Naive thymus-derived CD4-positive, alpha-beta T cell (primary cell): ENCODE data around the gene UBE2E3. TPM values are rescaled to one million over a fixed set of nuclear protein-coding genes. Genes with fewer than 3 reads are reported as not detected.

ENCODE experiments used
- ATAC-seq: fragments of 150-1000 bp; cut with Tn5 transposase; 2 replicates; pipeline ENCODE4 v1.10.0; 2021; ENCODE audit warnings: mild to moderate bottlenecking, moderate library complexity
- CTCF ChIA-PET: fragments of 350-600 bp; sonication (Branson Sonifier 250); formaldehyde crosslinking; loops from one replicate; lab custom pipeline; 2021; ENCODE audit warnings: antibody characterized with exemption; lab: Charles Lee
- POLR2A ChIA-PET: fragments of 350-600 bp; sonication (Branson Sonifier 250); formaldehyde crosslinking; loops from one replicate; lab custom pipeline; 2021; ENCODE audit warnings: antibody characterized with exemption, inconsistent platforms; lab: Charles Lee
- DNase-seq, 9 donors: peaks; one replicate each; pipeline versions ENCODE4 v3.0.0 to v3.0.0-alpha.2; 2020 to 2022; ENCODE audit warnings: mixed read lengths in 1 of 9
- H3K27ac ChIP-seq: one replicate; pipeline ENCODE4 v1.7.0; 2013; ENCODE audit warnings: mild to moderate bottlenecking, low read depth, low read length, moderate library complexity
- H3K27me3 ChIP-seq, 2 donors: one replicate each; pipeline ENCODE4 v1.7.0; 2013; ENCODE audit warnings: low read length in 2 of 2, mild to moderate bottlenecking in 2 of 2, moderate library complexity in 2 of 2; ENCODE audit not compliant: control insufficient read depth in 2 of 2, insufficient read depth in 2 of 2
- H3K36me3 ChIP-seq, 3 experiments: 1 replicate in 2 of 3; 2 replicates in 1 of 3; pipeline ENCODE4 v1.7.0; 2013; ENCODE audit warnings: low read length in 3 of 3, mild to moderate bottlenecking in 3 of 3, moderate library complexity in 1 of 3; ENCODE audit not compliant: insufficient read depth in 3 of 3, control insufficient read depth in 2 of 3
- H3K4me1 ChIP-seq, 2 donors: one replicate each; pipeline ENCODE4 v1.7.0; 2013; ENCODE audit warnings: low read length in 2 of 2, mild to moderate bottlenecking in 2 of 2, moderate library complexity in 1 of 2; ENCODE audit not compliant: control insufficient read depth in 2 of 2, insufficient read depth in 2 of 2
- H3K4me3 ChIP-seq: 2 replicates; pipeline ENCODE4 v1.7.0; 2013; ENCODE audit warnings: mild to moderate bottlenecking, low read length
- H3K9me3 ChIP-seq, 3 experiments: 1 replicate in 2 of 3; 2 replicates in 1 of 3; pipeline ENCODE4 v1.7.0; 2013; ENCODE audit warnings: low read length in 3 of 3; ENCODE audit not compliant: control insufficient read depth in 2 of 3
- H3K27ac Mint-ChIP-seq, 9 donors: one replicate each; pipeline ENCODE4 v1.8.0; 2020 to 2022; ENCODE audit warnings: mixed read lengths in 9 of 9, mild to moderate bottlenecking in 8 of 9, moderate library complexity in 5 of 9, inconsistent platforms in 2 of 9
- H3K27me3 Mint-ChIP-seq, 5 donors: one replicate each; pipeline ENCODE4 v1.8.0; 2021 to 2022; ENCODE audit warnings: mixed read lengths in 5 of 5, mild to moderate bottlenecking in 1 of 5
- H3K36me3 Mint-ChIP-seq, 5 donors: one replicate each; pipeline ENCODE4 v1.8.0; 2020 to 2022; ENCODE audit warnings: mixed read lengths in 5 of 5, mild to moderate bottlenecking in 3 of 5, inconsistent platforms in 1 of 5
- H3K4me1 Mint-ChIP-seq, 7 donors: one replicate each; pipeline ENCODE4 v1.8.0; 2020 to 2022; ENCODE audit warnings: mixed read lengths in 7 of 7, mild to moderate bottlenecking in 3 of 7, inconsistent platforms in 1 of 7
- H3K4me3 Mint-ChIP-seq, 10 donors: one replicate each; pipeline ENCODE4 v1.8.0; 2020 to 2022; ENCODE audit warnings: mild to moderate bottlenecking in 10 of 10, mixed read lengths in 10 of 10, moderate library complexity in 6 of 10, inconsistent platforms in 2 of 10
- H3K9me3 Mint-ChIP-seq, 11 donors: one replicate each; pipeline ENCODE4 v1.8.0; 2020 to 2022; ENCODE audit warnings: mixed read lengths in 11 of 11, mild to moderate bottlenecking in 4 of 11, inconsistent platforms in 1 of 11, moderate library complexity in 1 of 11
- intact Hi-C, 2 donors: fragments of 100-400 bp; cut with micrococcal nuclease; formaldehyde crosslinking; loops; one replicate each; pipeline ENCODE4 v1.15.1; 2023
- polyA plus RNA-seq, 2 donors: library from polyadenylated mRNA; unstranded; fragments of 300-500 nt; fragmentation: Illumina TruSeq; gene quantifications; one replicate each; pipeline ENCODE4 v1.2.3, GENCODE V29; 2021
- total RNA-seq, 6 experiments: library from RNA in 5 of 6; stranded (reverse) in 5 of 6; gene quantifications; 1 replicate in 5 of 6; 2 replicates in 1 of 6; pipeline ENCODE4 v1.2.3 and lab custom pipeline; 2021 to 2026

Gene UBE2E3
- total and polyA plus RNA-seq, 7 experiments from 2014 or later, result 21.7 to 62.3 (median 27.0) TPM

DNA sequence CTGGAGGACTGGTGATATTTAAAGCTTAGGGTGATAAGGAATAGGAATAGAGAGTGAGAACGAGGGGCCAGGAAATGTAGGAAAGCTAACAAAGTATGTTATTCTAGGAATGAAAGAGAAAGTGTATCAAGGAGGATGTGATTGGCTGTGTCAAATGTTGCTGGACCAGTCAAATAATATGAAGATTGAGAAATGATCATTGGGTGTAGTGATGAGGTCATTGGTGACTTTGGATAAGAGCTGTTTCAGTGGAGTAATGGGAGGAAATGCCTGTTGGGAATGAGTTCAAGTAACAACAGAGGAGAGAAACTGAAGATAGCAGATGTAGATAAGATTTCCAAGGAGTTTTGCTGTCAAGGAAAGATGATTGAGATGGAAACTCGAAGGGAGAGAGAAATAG is 74.4 kb downstream of the UBE2E3 start:
- no peaks in the 10 kb centered on the region for H3K27me3 Mint-ChIP-seq
- Histone ChIP-seq H3K9me3 (no peaks in the 10 kb centered on the region), H3K27ac (no peak overlapping the region), H3K4me1 (no peaks in the 10 kb centered on the region), H3K36me3 (no peaks in the 10 kb centered on the region), H3K27me3 (no peaks in the 10 kb centered on the region), H3K4me3 (no peak overlapping the region)
- POLR2A ChIA-PET, result no interaction called here
- ATAC-seq (no peak), DNase-seq (no peak)
- no peak overlapping the region for H3K4me3 Mint-ChIP-seq
- H3K9me3 Mint-ChIP-seq, result no peaks in the 10 kb centered on the region
- no peak overlapping the region for H3K27ac Mint-ChIP-seq
- CTCF ChIA-PET, result interaction anchor here (0.9 kb wide), 1 partner anchor 16 kb away, joined by 3 read pairs; no protein-coding TSS in a partner anchor
- intact Hi-C loops, result loop anchor here in 1 of 2 donors (5.0 to 10.0 kb wide), 2 partner anchors 330 to 1213 kb away; no protein-coding TSS in a partner anchor
- peaks cover 0 to 5% (median 0%) of the 10 kb centered on the region in 5 donors for H3K36me3 Mint-ChIP-seq
- peaks cover 5 to 18% (median 11%) of the 10 kb centered on the region in 7 donors for H3K4me1 Mint-ChIP-seq

- POLR2A ChIA-PET, result no interaction called here
These were observed 78.2 kb downstream of the UBE2E3 start for GRCh38 chr2:181058378-181059269.

DNA sequence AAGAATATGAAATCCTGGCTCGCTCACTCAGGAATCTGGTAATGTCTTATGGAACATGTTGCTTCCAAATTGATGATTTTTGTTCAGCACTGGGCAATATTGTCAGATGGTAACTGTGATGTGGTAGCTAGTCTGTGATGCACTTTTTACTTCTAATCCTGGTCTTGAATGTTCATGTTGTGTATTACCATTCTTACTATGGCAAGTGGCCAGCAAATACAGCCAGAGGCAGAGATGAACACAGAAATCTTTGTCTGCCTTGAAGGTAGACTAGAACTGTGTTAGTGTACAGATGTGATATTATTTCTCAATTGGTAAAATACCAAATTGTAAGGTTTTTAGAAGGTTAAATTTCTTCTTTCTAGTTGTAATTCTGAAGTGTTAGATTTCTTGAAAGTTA is 83.3 kb downstream of the UBE2E3 start:
- no peaks in the 10 kb centered on the region for H3K36me3 ChIP-seq
- Mint-ChIP-seq H3K27ac (no peak overlapping the region), H3K9me3 (no peaks in the 10 kb centered on the region), H3K4me1 (peaks cover 0 to 15% (median 8%) of the 10 kb centered on the region in 7 donors), H3K27me3 (no peaks in the 10 kb centered on the region), H3K36me3 (peaks cover 0 to 16% (median 9%) of the 10 kb centered on the region in 5 donors), H3K4me3 (no peak overlapping the region)
- H3K4me3 ChIP-seq, result no peak overlapping the region
- intact Hi-C loops, result no loop called here
- H3K4me1 ChIP-seq, result no peaks in the 10 kb centered on the region
- DNase-seq (no peak), ATAC-seq (no peak)
- CTCF ChIA-PET, result no interaction called here
- POLR2A ChIA-PET, result interaction anchor here (0.6 kb wide), 1 partner anchor 323 kb away, joined by 4 read pairs; no protein-coding TSS in a partner anchor
- no peaks in the 10 kb centered on the region for H3K27me3 ChIP-seq
- no peaks in the 10 kb centered on the region for H3K9me3 ChIP-seq
- H3K27ac ChIP-seq, result no peak overlapping the region

More at GRCh38 chr2:181058378-181059269, 78.2 kb downstream of the UBE2E3 start:
- Mint-ChIP-seq H3K4me1 (peaks cover 2 to 16% (median 13%) of the 10 kb centered on the region in 7 donors), H3K9me3 (no peaks in the 10 kb centered on the region), H3K27me3 (no peaks in the 10 kb centered on the region), H3K4me3 (no peak overlapping the region), H3K27ac (no peak overlapping the region), H3K36me3 (peaks cover 0 to 11% (median 8%) of the 10 kb centered on the region in 5 donors)
- DNase-seq, result peak in 6 of 9 donors; percentile 18 to 54 (median 47)
- Histone ChIP-seq H3K4me1 (no peaks in the 10 kb centered on the region), H3K36me3 (no peaks in the 10 kb centered on the region), H3K9me3 (no peaks in the 10 kb centered on the region), H3K27me3 (no peaks in the 10 kb centered on the region), H3K4me3 (no peak overlapping the region), H3K27ac (no peak overlapping the region)
- CTCF ChIA-PET, result interaction anchor here (0.6 to 3.0 kb wide), 9 partner anchors 8 to 934 kb away, joined by 3 to 36 read pairs (median 3); no protein-coding TSS in a partner anchor
- ATAC-seq, result peak; percentile 66
- intact Hi-C loops, result loop anchor here (1.0 to 10.0 kb wide), 7 partner anchors 75 to 1216 kb away; no protein-coding TSS in a partner anchor

DNA sequence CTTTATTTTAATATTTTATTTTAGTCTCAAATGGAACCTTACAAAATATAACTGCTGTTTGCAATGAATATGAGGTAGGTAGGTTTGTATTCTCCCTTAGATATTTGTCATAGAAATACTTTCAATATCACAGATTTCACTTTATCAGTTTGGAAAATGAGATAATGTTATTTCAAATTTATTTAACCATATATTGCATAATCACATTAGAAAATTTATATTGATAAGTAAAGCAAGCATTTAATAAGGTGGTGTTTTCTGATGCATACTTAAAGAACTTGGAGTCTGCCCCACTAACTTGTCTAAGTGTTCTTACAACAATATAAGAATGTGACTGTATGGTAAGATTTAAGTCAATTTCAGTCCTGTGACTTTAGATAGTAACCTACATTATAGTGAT is 85.1 kb downstream of the UBE2E3 start:
- ChIA-PET CTCF (interaction anchor here (0.6 kb wide), 1 partner anchor 424 kb away, joined by 3 read pairs; no protein-coding TSS in a partner anchor), POLR2A (interaction anchor here (0.6 kb wide), 1 partner anchor 27 kb away, joined by 3 read pairs; no protein-coding TSS in a partner anchor)
- Histone ChIP-seq H3K4me1 (no peaks in the 10 kb centered on the region), H3K36me3 (no peaks in the 10 kb centered on the region), H3K9me3 (no peaks in the 10 kb centered on the region), H3K27me3 (no peaks in the 10 kb centered on the region), H3K4me3 (no peak overlapping the region), H3K27ac (no peak overlapping the region)
- H3K4me1 Mint-ChIP-seq, result peaks cover 0 to 11% (median 8%) of the 10 kb centered on the region in 7 donors
- H3K9me3 Mint-ChIP-seq, result no peaks in the 10 kb centered on the region
- intact Hi-C loops, result no loop called here
- no peak overlapping the region for H3K27ac Mint-ChIP-seq
- no peaks in the 10 kb centered on the region for H3K27me3 Mint-ChIP-seq
- H3K36me3 Mint-ChIP-seq, result peaks cover 0 to 16% (median 9%) of the 10 kb centered on the region in 5 donors
- no peak overlapping the region for H3K4me3 Mint-ChIP-seq
- ATAC-seq, result no peak
- no peak for DNase-seq

GRCh38 chr2:181066333-181066732 is 85.9 kb downstream of the UBE2E3 start:
- H3K36me3 ChIP-seq, result no peaks in the 10 kb centered on the region
- intact Hi-C loops, result no loop called here
- CTCF ChIA-PET, result no interaction called here
- Mint-ChIP-seq H3K9me3 (no peaks in the 10 kb centered on the region), H3K4me1 (peaks cover 0 to 11% (median 8%) of the 10 kb centered on the region in 7 donors), H3K27me3 (no peaks in the 10 kb centered on the region), H3K4me3 (no peak overlapping the region), H3K27ac (no peak overlapping the region), H3K36me3 (peaks cover 0 to 16% (median 9%) of the 10 kb centered on the region in 5 donors)
- no peak for ATAC-seq
- no peaks in the 10 kb centered on the region for H3K9me3 ChIP-seq
- no peak overlapping the region for H3K27ac ChIP-seq
- POLR2A ChIA-PET, result no interaction called here
- H3K27me3 ChIP-seq, result no peaks in the 10 kb centered on the region
- no peak for DNase-seq
- no peak overlapping the region for H3K4me3 ChIP-seq
- no peaks in the 10 kb centered on the region for H3K4me1 ChIP-seq

DNA sequence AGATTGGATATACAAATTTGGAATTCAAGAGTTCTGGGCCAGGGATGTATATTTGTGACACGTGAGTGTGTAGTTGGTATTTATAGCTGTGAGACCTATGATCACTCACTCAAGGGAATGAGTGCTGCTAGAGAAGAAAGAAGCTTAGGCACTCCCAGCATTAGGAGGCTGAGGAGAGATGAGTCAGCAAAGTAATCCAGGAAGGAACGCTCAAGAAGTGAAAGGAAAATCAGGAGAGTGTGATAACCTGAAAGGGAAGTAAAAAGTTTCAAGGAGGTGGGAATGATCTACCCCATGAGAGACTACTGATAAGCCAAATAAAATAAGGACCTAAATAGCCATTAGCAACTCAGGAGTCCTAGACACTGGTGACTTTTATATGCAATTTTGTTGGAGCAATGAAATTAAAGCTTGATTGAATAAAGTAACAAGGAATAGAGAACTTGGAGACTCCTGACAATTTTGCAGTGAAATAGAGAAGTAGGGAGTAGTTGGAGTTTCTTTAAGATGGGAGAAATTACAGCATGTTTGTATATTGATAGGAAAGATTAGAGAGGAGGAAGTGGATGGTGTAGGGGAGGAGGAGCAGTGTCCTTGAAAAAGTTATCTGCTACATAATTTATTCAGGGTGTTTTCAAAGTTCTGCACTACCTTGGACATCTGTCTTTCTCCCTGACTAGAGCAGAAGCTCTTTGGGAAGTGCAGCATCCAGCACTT is 89.9 kb downstream of the UBE2E3 start:
- no peaks in the 10 kb centered on the region for H3K36me3 ChIP-seq
- Mint-ChIP-seq H3K27me3 (no peaks in the 10 kb centered on the region), H3K9me3 (no peaks in the 10 kb centered on the region), H3K36me3 (peaks cover 0 to 3% (median 0%) of the 10 kb centered on the region in 5 donors), H3K27ac (no peak overlapping the region), H3K4me3 (no peak overlapping the region), H3K4me1 (peaks cover 0 to 4% (median 0%) of the 10 kb centered on the region in 7 donors)
- H3K4me3 ChIP-seq, result no peak overlapping the region
- intact Hi-C loops, result loop anchor here in 1 of 2 donors (10.0 kb wide), 1 partner anchor 835 kb away; no protein-coding TSS in a partner anchor
- DNase-seq (no peak), ATAC-seq (no peak)
- H3K27ac ChIP-seq, result no peak overlapping the region
- no peaks in the 10 kb centered on the region for H3K4me1 ChIP-seq
- no peaks in the 10 kb centered on the region for H3K27me3 ChIP-seq
- no peaks in the 10 kb centered on the region for H3K9me3 ChIP-seq
- CTCF ChIA-PET, result interaction anchor here (1.0 to 2.5 kb wide), 4 partner anchors 11 to 645 kb away, joined by 3 to 7 read pairs (median 5); no protein-coding TSS in a partner anchor
- POLR2A ChIA-PET, result no interaction called here
